Measurements from ENCODE around the gene PRPF31. TPM values are rescaled to one million over a fixed set of nuclear protein-coding genes. Genes with fewer than 3 reads are reported as not detected.
A peak's percentile ranks its signal among the peaks of the same experiment; 100 is the strongest.

Gene PRPF31
- total and polyA plus RNA-seq, 2 of the 13 experiments (the other 11 are each of a cell fraction or from before 2014, with no cell fraction given) = 23.8 to 63.8 TPM

- TF ChIP-seq MAFK (conservative IDR thresholded peaks at IDR 0.05 in 1 of 2, IDR thresholded peaks at IDR 0.05 in 1 of 2; ENCODE audit: low read length in 2 of 2) (peak in 1 of 2 experiments; percentile 68; a peak in 2 of 4 replicates), NR2F6 (IDR thresholded peaks at IDR 0.05) (no peak), NR2F6 (CRISPR knock-in tag; IDR thresholded peaks at IDR 0.05) (no peak), MAFF (IDR thresholded peaks at IDR 0.05; ENCODE audit: low read depth, low read length) (peak; percentile 47; the same call in 1 of the 2 replicates)
- no peaks in the 10 kb centered on the region for H4K20me1 ChIP-seq (ENCODE audit: insufficient read depth, low read length)
- H3K27me3 ChIP-seq (ENCODE audit: control insufficient read depth in 1 of 2, insufficient read depth in 2 of 2, low read length in 2 of 2) = no peaks in the 10 kb centered on the region
- no peak overlapping the region for H3K27ac ChIP-seq (ENCODE audit: extremely low read length, insufficient read depth, low read length)
- no peak overlapping the region for H3K4me3 ChIP-seq (replicated peaks in 1 of 3; ENCODE audit: insufficient read depth in 1 of 3, low read depth in 2 of 3, low read length in 3 of 3)
- ATAC-seq (no peak; the same call in 2 of the 3 replicates), DNase-seq (ENCODE audit: low spot score) (no peak), FAIRE-seq (no peak)
- POLR2A ChIA-PET = no interaction called here
- H2AFZ ChIP-seq (ENCODE audit: low read length) = no peak overlapping the region
- peaks cover under 1% of the 10 kb centered on the region for H3K79me2 ChIP-seq (ENCODE audit: insufficient read depth, low read length)
- CTCF ChIA-PET (ENCODE audit: low intra/inter-chr PET ratio, low total read pairs) = no interaction called here
- no peak overlapping the region for H3K4me2 ChIP-seq (ENCODE audit: low read depth, low read length)
- in situ Hi-C loops (cut with HindIII; ENCODE audit: extremely low pct_ligation_motif_present, low pct_unique_long_range_greater_than_20kb) (no loop called here), intact Hi-C loops (cut with micrococcal nuclease; ENCODE audit: unreplicated experiment) (no loop called here)
- no peak overlapping the region for H3K9ac ChIP-seq (ENCODE audit: insufficient read depth, low read depth, low read length)
- H3K36me3 ChIP-seq (replicated peaks in 1 of 2; ENCODE audit: control insufficient read depth in 1 of 2, insufficient read depth in 2 of 2, low read length in 2 of 2) = peaks cover 13 to 47% of the 10 kb centered on the region in 2 experiments; a peak in 4 of 5 replicates
- BruUV-seq (replicated peaks) = no TSS peak
- H3K9me3 ChIP-seq (ENCODE audit: low read length) = no peaks in the 10 kb centered on the region
- 97% methylated on average over 4 of the region's 7 CpGs for WGBS (ENCODE audit: low lambda C conversion rate)
- H3K4me1 ChIP-seq (ENCODE audit: insufficient read depth, low read length) = peaks cover 13% of the 10 kb centered on the region
Observed at GRCh38 chr19:54108496-54108895, 7.1 kb upstream of the PRPF31 start.

DNA sequence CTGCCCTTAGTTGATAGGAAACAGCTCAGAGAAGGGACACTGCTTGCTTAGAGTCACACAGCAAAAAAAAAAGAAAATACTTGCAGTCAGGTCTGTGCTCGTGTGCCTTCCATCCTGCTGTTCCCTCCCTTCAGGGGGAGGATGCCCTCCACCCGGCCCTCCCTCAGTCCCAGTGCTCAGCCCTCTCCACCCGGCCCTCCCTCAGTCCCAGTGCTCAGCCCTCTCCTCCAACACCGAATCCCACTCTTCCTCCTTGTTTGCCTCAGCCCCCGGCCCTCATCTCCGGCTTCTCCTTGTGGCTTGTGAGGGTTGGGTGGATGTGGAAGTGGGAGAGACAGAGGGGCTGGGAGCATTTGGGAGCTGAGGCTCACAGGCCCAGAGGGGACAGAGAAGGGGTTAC lies 5.9 kb upstream of the PRPF31 start:
- BruUV-seq (replicated peaks) = no TSS peak
- Histone ChIP-seq H3K79me2 (ENCODE audit: insufficient read depth, low read length) (peaks cover 3% of the 10 kb centered on the region), H3K36me3 (replicated peaks in 1 of 2; ENCODE audit: control insufficient read depth in 1 of 2, insufficient read depth in 2 of 2, low read length in 2 of 2) (peaks cover 13 to 51% of the 10 kb centered on the region in 2 experiments; a peak in 4 of 5 replicates), H3K9me3 (ENCODE audit: low read length) (no peaks in the 10 kb centered on the region), H3K9ac (ENCODE audit: insufficient read depth, low read depth, low read length) (no peak overlapping the region), H3K4me2 (ENCODE audit: low read depth, low read length) (no peak overlapping the region), H3K27me3 (ENCODE audit: control insufficient read depth in 1 of 2, insufficient read depth in 2 of 2, low read length in 2 of 2) (no peaks in the 10 kb centered on the region), H3K4me1 (ENCODE audit: insufficient read depth, low read length) (peaks cover 12% of the 10 kb centered on the region), H2AFZ (ENCODE audit: low read length) (no peak overlapping the region), H4K20me1 (ENCODE audit: insufficient read depth, low read length) (no peaks in the 10 kb centered on the region), H3K4me3 (replicated peaks in 1 of 3; ENCODE audit: insufficient read depth in 1 of 3, low read depth in 2 of 3, low read length in 3 of 3) (no peak overlapping the region), H3K27ac (ENCODE audit: extremely low read length, insufficient read depth, low read length) (no peak overlapping the region)
- DNase-seq (ENCODE audit: low spot score) (no peak), ATAC-seq (peak; percentile 34; the same call in 2 of the 3 replicates), FAIRE-seq (no peak)
- ChIA-PET CTCF (ENCODE audit: low intra/inter-chr PET ratio, low total read pairs) (no interaction called here), POLR2A (no interaction called here)
- intact Hi-C loops (cut with micrococcal nuclease; ENCODE audit: unreplicated experiment) (no loop called here), in situ Hi-C loops (cut with HindIII; ENCODE audit: extremely low pct_ligation_motif_present, low pct_unique_long_range_greater_than_20kb) (no loop called here)
- 95% methylated on average over 6 of the region's 6 CpGs for WGBS (ENCODE audit: low lambda C conversion rate)
- TF ChIP-seq ZNF431 (CRISPR knock-in tag; IDR thresholded peaks at IDR 0.05; ENCODE audit: borderline replicate concordance, low read depth) = no peak
- TF ChIP-seq KDM3A (CRISPR knock-in tag; IDR thresholded peaks at IDR 0.05; ENCODE audit: low read depth) = no peak
- no peak for TF ChIP-seq ZNF550 (CRISPR knock-in tag; IDR thresholded peaks at IDR 0.05; ENCODE audit: borderline replicate concordance)
- TF ChIP-seq ZHX2 (IDR thresholded peaks at IDR 0.05; ENCODE audit: low read depth) = no peak
- no peak for TF ChIP-seq ZHX2 (CRISPR knock-in tag; IDR thresholded peaks at IDR 0.05; ENCODE audit: borderline replicate concordance)
- TF ChIP-seq NFE2L2 (IDR thresholded peaks at IDR 0.05; ENCODE audit: low read length) = no peak
- TF ChIP-seq KDM1A (CRISPR knock-in tag; IDR thresholded peaks at IDR 0.05) = no peak
- no peak for TF ChIP-seq ZNF784 (CRISPR knock-in tag; IDR thresholded peaks at IDR 0.05; ENCODE audit: borderline replicate concordance)
- no peak for TF ChIP-seq NAIF1 (CRISPR knock-in tag; IDR thresholded peaks at IDR 0.05; ENCODE audit: borderline replicate concordance)
- no peak for TF ChIP-seq ZSCAN20 (CRISPR knock-in tag; IDR thresholded peaks at IDR 0.05; ENCODE audit: borderline replicate concordance)
